KMS-11 (cell line): Measurements from ENCODE around the gene ARRDC5.
"Not testable (repeated sequence)": the region's sequence is repeated elsewhere in the genome, so short reads cannot be mapped to it uniquely, and the experiment has no call there.

Experiments used
- H2AFZ ChIP-seq: fragments of 200-600 bp; sonication (generic); 2 replicates; pipeline ENCODE4 v1.6.1; 2016; ENCODE audit warnings: antibody characterized with exemption, mixed run types, low read depth
- H3K27ac ChIP-seq: fragments of 200-600 bp; sonication (generic); 2 replicates; pipeline ENCODE4 v1.6.1; 2016; ENCODE audit warnings: mild to moderate bottlenecking, mixed run types
- H3K27me3 ChIP-seq: fragments of 200-600 bp; sonication (generic); 2 replicates; pipeline ENCODE4 v1.6.1; 2017; ENCODE audit warnings: mild to moderate bottlenecking, low read depth, mixed run types, moderate library complexity; ENCODE audit not compliant: insufficient read depth
- H3K36me3 ChIP-seq: fragments of 200-600 bp; sonication (generic); 2 replicates; pipeline ENCODE4 v1.6.1; 2017; ENCODE audit warnings: mild to moderate bottlenecking, mixed run types; ENCODE audit not compliant: insufficient read depth
- H3K4me1 ChIP-seq: fragments of 200-600 bp; sonication (generic); 2 replicates; pipeline ENCODE4 v1.6.1; 2016; ENCODE audit warnings: mild to moderate bottlenecking, low read depth, mixed run types; ENCODE audit not compliant: poor library complexity, severe bottlenecking
- H3K4me2 ChIP-seq: fragments of 200-600 bp; sonication (generic); 2 replicates; pipeline ENCODE4 v1.7.0; 2016; ENCODE audit warnings: mild to moderate bottlenecking, mixed run types
- H3K4me3 ChIP-seq: fragments of 200-600 bp; sonication (generic); IDR thresholded peaks from 2 replicates; pipeline ENCODE4 v1.6.1; 2017; ENCODE audit warnings: low read depth, low read length, mixed read lengths; ENCODE audit not compliant: insufficient read depth
- H3K79me2 ChIP-seq: fragments of 200-600 bp; sonication (generic); 2 replicates; pipeline ENCODE4 v1.6.1; 2016; ENCODE audit warnings: low read depth, mixed run types; ENCODE audit not compliant: insufficient read depth
- H3K9ac ChIP-seq: fragments of 200-600 bp; sonication (generic); 2 replicates; pipeline ENCODE4 v1.6.1; 2016; ENCODE audit warnings: mild to moderate bottlenecking, mixed run types
- H4K20me1 ChIP-seq: fragments of 200-600 bp; sonication (generic); 2 replicates; pipeline ENCODE4 v1.6.1; 2016; ENCODE audit warnings: mild to moderate bottlenecking, mixed run types; ENCODE audit not compliant: insufficient read depth
- CTCF ChIP-seq: fragments of 200-600 bp; sonication (generic); conservative IDR thresholded peaks from 2 replicates; pipeline ENCODE4 v1.6.1; 2017; ENCODE audit warnings: low read depth, mild to moderate bottlenecking, antibody characterized with exemption, low read length, moderate library complexity, mixed read lengths

The ARRDC5 gene

GRCh38 chr19:4861147-4861546 is 41.5 kb downstream of the ARRDC5 start:
- H4K20me1 ChIP-seq = no peaks in the 10 kb centered on the region
- H3K4me1 ChIP-seq = no peaks in the 10 kb centered on the region
- no peak for TF ChIP-seq CTCF
- H3K9ac ChIP-seq = no peak overlapping the region
- no peaks in the 10 kb centered on the region for H3K36me3 ChIP-seq
- no peak overlapping the region for H3K4me3 ChIP-seq
- H3K27ac ChIP-seq = no peak overlapping the region
- H2AFZ ChIP-seq = no peak overlapping the region
- H3K27me3 ChIP-seq = no peaks in the 10 kb centered on the region
- H3K79me2 ChIP-seq = no peaks in the 10 kb centered on the region
- no peak overlapping the region for H3K4me2 ChIP-seq

DNA sequence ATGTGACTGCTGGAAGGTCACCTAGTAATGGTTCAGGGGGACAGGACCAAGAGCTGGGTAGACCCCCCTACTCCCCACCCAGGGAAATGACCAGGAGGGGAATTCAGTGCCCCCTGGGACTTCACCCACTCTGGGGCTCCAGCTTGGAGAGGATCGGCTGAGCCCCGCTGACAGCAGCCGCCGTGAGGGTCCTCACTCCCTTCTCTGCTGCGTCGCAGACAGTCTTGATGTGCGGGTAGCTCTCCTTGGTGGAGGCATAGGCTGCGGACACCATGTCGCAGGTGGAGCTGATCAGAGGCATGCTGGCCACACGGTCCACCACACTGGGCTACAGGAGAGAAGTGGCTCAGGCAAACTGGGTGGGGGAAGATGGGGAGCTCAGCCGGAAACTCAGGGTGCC is 43.0 kb downstream of the ARRDC5 start:
- no peak overlapping the region for H3K4me2 ChIP-seq
- no peaks in the 10 kb centered on the region for H3K4me1 ChIP-seq
- H3K79me2 ChIP-seq = no peaks in the 10 kb centered on the region
- H3K27me3 ChIP-seq = no peaks in the 10 kb centered on the region
- TF ChIP-seq CTCF = no peak
- H3K27ac ChIP-seq = no peak overlapping the region
- H3K4me3 ChIP-seq = no peak overlapping the region
- no peak overlapping the region for H2AFZ ChIP-seq
- no peaks in the 10 kb centered on the region for H3K36me3 ChIP-seq
- H4K20me1 ChIP-seq = no peaks in the 10 kb centered on the region
- H3K9ac ChIP-seq = no peak overlapping the region

- not testable (repeated sequence) for H3K79me2 ChIP-seq, H3K4me2 ChIP-seq, H3K4me1 ChIP-seq, H2AFZ ChIP-seq, H3K27ac ChIP-seq, H4K20me1 ChIP-seq, H3K4me3 ChIP-seq, H3K27me3 ChIP-seq, H3K9ac ChIP-seq, H3K36me3 ChIP-seq
Measured at GRCh38 chr19:4856468-4856867, 46.2 kb downstream of the ARRDC5 start.

GRCh38 chr19:4853506-4853905 is 49.2 kb downstream of the ARRDC5 start:
- H2AFZ ChIP-seq, H3K36me3 ChIP-seq, H3K4me3 ChIP-seq, H3K27ac ChIP-seq, H3K9ac ChIP-seq, H3K79me2 ChIP-seq, H3K4me2 ChIP-seq, H4K20me1 ChIP-seq, H3K27me3 ChIP-seq: not testable (repeated sequence)
- H3K4me1 ChIP-seq = peaks cover 14% of the 10 kb centered on the region

- Histone ChIP-seq H3K4me1 (peaks cover 14% of the 10 kb centered on the region), H3K36me3 (no peaks in the 10 kb centered on the region), H2AFZ (no peak overlapping the region), H3K9ac (no peak overlapping the region), H3K79me2 (no peaks in the 10 kb centered on the region), H3K27me3 (no peaks in the 10 kb centered on the region), H3K4me2 (no peak overlapping the region), H3K27ac (no peak overlapping the region), H3K4me3 (no peak overlapping the region), H4K20me1 (no peaks in the 10 kb centered on the region)
- no peak for TF ChIP-seq CTCF
Measured at GRCh38 chr19:4852484-4852883, 50.2 kb downstream of the ARRDC5 start.
